Kidney glomerular epithelial cell (primary cell): ENCODE data around the gene CCDC85B.

Experiments used
- DNase-seq: peaks from one replicate; lab custom pipeline; 2025; lab: John Stamatoyannopoulos, UW

The CCDC85B gene

GRCh38 chr11:65857853-65858680 lies 32.4 kb upstream of the CCDC85B start, which contains the start of gene CFL1:
Gene CFL1, minus strand, starts transcription at chr11:65858180. Its CDS starts 81 bp downstream, at chr11:65858099.
- peak; percentile 94 for DNase-seq

GRCh38 chr11:65858681-65859087 lies 31.8 kb upstream of the CCDC85B start:
- DNase-seq: no peak

GRCh38 chr11:65859095-65859811 lies 31.2 kb upstream of the CCDC85B start:
- DNase-seq: peak; percentile 96

GRCh38 chr11:65859812-65860277 lies 30.6 kb upstream of the CCDC85B start:
- no peak for DNase-seq

GRCh38 chr11:65860278-65861164 lies 30.0 kb upstream of the CCDC85B start, which contains the start of gene MUS81:
Gene MUS81, plus strand, starts transcription at chr11:65860433. Its CDS starts 321 bp downstream, at chr11:65860754.
- peak; percentile 94 for DNase-seq

GRCh38 chr11:65861165-65861505 lies 29.3 kb upstream of the CCDC85B start:
- DNase-seq: no peak

GRCh38 chr11:65861533-65862183 lies 28.8 kb upstream of the CCDC85B start:
- DNase-seq: no peak

GRCh38 chr11:65862191-65862735 lies 28.2 kb upstream of the CCDC85B start:
- no peak for DNase-seq

GRCh38 chr11:65862941-65863888 lies 27.3 kb upstream of the CCDC85B start:
- DNase-seq: no peak

GRCh38 chr11:65863889-65864705 lies 26.4 kb upstream of the CCDC85B start:
- no peak for DNase-seq

GRCh38 chr11:65864706-65865471 lies 25.6 kb upstream of the CCDC85B start:
- no peak for DNase-seq

GRCh38 chr11:65865550-65866172 lies 24.8 kb upstream of the CCDC85B start:
- DNase-seq: no peak

GRCh38 chr11:65866509-65867283 lies 23.8 kb upstream of the CCDC85B start:
- no peak for DNase-seq

- DNase-seq: no peak
Observed at GRCh38 chr11:65867284-65868071, 23.0 kb upstream of the CCDC85B start.

GRCh38 chr11:65868076-65868667 lies 22.3 kb upstream of the CCDC85B start:
- DNase-seq: no peak

GRCh38 chr11:65868907-65869306 lies 21.6 kb upstream of the CCDC85B start:
- DNase-seq: no peak
